GM21529 (cell line): Measurements from ENCODE around the gene HTR6.

Source experiments
- ATAC-seq: cut with Tn5 transposase; IDR thresholded peaks from one replicate; pipeline ENCODE4 v1.9.1; 2021; ENCODE audit not compliant: unreplicated experiment

HTR6 gene

DNA sequence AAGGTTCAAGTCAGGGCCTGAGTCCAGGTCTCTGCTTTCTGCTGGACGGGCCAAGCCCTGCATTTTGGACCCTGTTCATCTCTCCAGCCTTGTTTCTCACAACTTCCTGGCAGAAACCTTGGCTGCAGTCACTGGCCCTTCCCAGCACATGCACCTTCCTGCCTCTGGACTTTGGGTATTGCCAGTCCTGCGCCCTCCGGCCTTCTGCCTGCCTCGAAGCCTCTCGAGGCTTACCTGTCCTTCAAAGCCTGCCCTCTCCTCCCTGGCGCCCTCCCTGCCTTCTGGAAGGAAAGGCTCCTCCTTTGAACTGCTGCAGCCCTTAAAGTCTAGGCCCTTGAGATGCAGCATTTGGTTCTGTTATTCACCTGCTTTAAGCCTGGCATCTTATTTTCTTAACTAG is 52.8 kb downstream of the HTR6 start:
- no peak for ATAC-seq

DNA sequence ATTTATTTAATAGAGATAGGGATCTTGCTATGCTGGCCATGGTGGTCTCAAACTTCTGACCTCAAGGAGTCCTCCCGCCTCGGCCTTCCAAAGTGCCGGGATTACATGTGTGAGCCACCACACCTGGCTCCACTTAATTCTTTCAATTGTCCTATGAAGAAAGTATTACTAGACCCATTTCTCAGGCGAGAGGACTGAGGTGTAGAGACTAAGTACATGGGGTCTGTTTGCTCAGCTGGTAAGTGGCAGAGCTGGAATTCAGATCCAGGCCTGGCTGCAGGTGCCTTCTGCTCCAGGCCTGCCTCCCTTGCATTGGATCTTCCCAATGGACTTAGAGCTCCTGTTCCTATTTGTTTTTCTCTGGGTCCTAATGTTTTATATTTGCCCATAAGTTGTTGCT is 55.5 kb downstream of the HTR6 start:
- no peak for ATAC-seq

DNA sequence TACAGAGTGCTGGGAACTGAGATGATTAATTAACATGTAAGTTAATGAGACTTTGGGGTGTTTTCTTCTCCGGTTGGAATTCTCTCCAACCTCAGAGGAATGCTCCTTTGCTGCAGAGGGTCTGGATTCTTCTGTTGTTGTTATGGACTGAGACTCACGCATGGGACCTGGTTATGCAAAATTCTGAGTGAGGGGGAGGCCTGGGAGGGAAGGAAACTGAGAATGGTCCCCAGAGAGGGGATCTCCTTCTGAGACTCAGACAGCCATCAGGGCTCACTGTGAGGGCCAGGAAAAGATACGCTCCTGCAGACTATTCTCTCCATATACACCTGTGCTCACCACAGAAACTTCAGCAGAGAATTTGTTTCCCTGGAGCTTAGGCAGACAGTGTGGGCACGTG is 56.3 kb downstream of the HTR6 start:
- no peak for ATAC-seq

DNA sequence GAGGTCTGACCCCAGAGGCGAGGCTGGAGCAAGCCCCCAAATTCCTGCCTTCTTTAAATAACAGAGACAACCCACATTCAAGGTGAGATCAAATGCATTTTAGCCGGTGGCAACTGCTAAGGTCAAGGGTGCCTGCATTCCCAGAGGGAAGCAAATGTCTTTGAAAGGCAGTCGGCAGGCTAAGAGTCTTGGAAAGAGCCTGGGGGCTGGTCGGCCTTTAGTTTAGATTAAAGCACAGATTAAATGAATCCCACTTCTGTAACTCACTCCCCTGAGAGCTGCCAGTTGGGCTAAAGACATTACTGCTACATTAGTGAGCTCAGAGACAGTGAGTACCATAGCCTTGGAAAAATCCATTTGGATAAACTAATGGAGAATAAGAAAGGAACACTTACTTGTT is 59.2 kb downstream of the HTR6 start:
- ATAC-seq: no peak

DNA sequence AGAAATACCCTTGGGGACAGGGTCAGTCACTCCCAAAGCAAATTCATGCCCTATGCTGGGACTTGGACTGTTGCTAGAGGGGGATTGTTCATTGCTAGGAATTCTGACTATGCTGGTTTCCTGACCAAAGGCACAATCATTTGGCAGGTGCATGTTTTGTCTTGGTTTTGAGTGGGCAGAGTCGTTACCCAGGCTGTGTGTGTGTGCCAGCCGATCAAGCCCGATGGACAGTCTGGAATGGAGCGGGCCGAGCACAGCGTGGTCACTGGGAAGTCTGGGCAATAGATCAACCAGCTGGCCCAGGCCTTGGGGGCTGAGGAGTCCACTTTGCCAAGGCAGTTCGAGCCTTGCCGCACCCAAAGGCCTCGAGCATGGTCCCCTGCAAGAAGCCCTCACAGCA is 60.9 kb downstream of the HTR6 start:
- ATAC-seq: no peak

DNA sequence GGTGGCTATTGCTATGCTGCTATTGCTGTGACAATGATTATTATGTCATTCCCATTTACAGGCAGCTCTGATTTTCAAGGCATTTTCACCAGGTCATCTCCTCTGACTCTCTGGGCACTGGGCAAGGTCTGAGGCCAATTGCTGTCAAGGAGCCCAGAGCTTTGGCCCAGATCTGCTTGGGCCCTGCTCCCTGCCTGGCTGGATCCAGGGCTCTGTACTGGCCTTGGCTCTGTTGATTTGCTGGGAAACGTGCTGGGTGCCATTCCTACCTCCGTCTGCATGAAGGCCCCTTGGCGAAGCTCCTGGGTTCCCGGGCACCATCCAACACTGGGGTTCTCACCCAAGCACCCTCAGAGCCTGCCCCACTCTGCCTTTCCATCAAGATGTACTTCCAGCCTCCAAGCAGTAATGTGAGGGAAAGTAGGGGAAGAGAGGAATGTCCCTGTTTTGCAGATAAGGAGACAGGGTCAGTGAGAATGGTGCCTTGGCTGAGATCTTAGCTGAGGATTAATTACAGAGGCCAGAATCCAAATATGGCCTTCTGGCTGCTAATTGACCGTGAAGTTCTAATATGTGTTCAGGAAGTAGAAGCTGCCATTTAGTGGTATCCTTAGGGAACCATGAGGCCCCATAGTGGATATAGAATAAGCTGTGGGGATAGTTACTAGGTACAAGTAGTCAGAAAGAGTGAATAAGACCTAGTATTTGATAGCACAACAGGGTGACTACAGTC is 63.9 kb downstream of the HTR6 start:
- no peak for ATAC-seq

DNA sequence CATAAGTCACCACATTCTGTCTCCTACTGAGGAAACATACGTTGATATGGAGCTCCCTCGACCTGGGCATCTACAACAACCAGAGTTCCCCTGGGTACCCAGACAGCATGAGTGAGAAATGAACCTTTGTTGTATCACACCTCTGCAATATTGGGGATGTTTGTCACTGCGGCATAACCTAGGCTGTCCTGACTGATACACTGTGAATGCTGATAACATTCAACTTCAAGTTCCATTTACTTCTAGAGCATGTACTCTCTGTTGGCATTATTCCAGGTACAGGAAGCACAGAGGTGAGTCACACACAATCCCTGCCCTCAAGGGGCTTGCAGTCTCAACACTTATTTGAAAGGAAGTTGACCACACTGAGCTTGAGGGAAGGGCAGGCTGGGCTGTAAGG is 65.6 kb downstream of the HTR6 start:
- no peak for ATAC-seq
